ENCODE data around the gene C16orf95. TPM values are rescaled to one million over a fixed set of nuclear protein-coding genes. Genes with fewer than 3 reads are reported as not detected.

C16orf95 gene
- total RNA-seq, 1 experiment from 2014 or later: 6.0 TPM

- BruUV-seq (replicated peaks): no TSS peak
- ChIA-PET CTCF (no interaction called here), POLR2A (no interaction called here)
- no peaks in the 10 kb centered on the region for H3K9me3 ChIP-seq (ENCODE audit: control insufficient read depth, insufficient read depth, low read depth, low read length)
- H3K4me3 ChIP-seq (ENCODE audit: low read depth in 2 of 2, low read length in 2 of 2): no peak overlapping the region
- in situ Hi-C loops (cut with HindIII; ENCODE audit: low pct_unique_long_range_greater_than_20kb, low sequenced_read_pairs) (no loop called here), intact Hi-C loops (cut with micrococcal nuclease; ENCODE audit: unreplicated experiment) (no loop called here)
- DNase-seq (ENCODE audit: low read depth, low spot score): no peak
- no peaks in the 10 kb centered on the region for H3K36me3 ChIP-seq (ENCODE audit: control insufficient read depth, insufficient read depth, low read length)
- no peak for ATAC-seq
- H3K27me3 ChIP-seq (ENCODE audit: control insufficient read depth, insufficient read depth, low read length): no peaks in the 10 kb centered on the region
- no peaks in the 10 kb centered on the region for H3K4me1 ChIP-seq (ENCODE audit: control insufficient read depth, insufficient read depth, low read length)
- no peak overlapping the region for H3K27ac ChIP-seq (ENCODE audit: low read length)
- TF ChIP-seq SIN3A (IDR thresholded peaks at IDR 0.05; ENCODE audit: borderline replicate concordance, insufficient read depth, low read depth, low read length): no peak
- TF ChIP-seq CTCF (IDR thresholded peaks at IDR 0.05): no peak
- no peak for TF ChIP-seq TCF7L2 (IDR thresholded peaks at IDR 0.05; ENCODE audit: low read depth, low read length)
- no peak for TF ChIP-seq REST (IDR thresholded peaks at IDR 0.05; ENCODE audit: insufficient read depth in 1 of 2, low read depth in 2 of 2, low read length in 1 of 2)
- no peak for TF ChIP-seq POLR2AphosphoS5 (IDR thresholded peaks at IDR 0.05; ENCODE audit: low read depth, low read length)
Observed at GRCh38 chr16:87343753-87344050, 26.5 kb upstream of the C16orf95 start.

- BruUV-seq (replicated peaks): no TSS peak
- H3K4me1 ChIP-seq (ENCODE audit: control insufficient read depth, insufficient read depth, low read length): no peaks in the 10 kb centered on the region
- intact Hi-C loops (cut with micrococcal nuclease; ENCODE audit: unreplicated experiment) (no loop called here), in situ Hi-C loops (cut with HindIII; ENCODE audit: low pct_unique_long_range_greater_than_20kb, low sequenced_read_pairs) (no loop called here)
- CTCF ChIA-PET: no interaction called here
- DNase-seq (ENCODE audit: low read depth, low spot score): no peak
- no peaks in the 10 kb centered on the region for H3K36me3 ChIP-seq (ENCODE audit: control insufficient read depth, insufficient read depth, low read length)
- H3K9me3 ChIP-seq (ENCODE audit: control insufficient read depth, insufficient read depth, low read depth, low read length): no peaks in the 10 kb centered on the region
- POLR2A ChIA-PET: no interaction called here
- no peak overlapping the region for H3K27ac ChIP-seq (ENCODE audit: low read length)
- no peak for ATAC-seq
- TF ChIP-seq REST (IDR thresholded peaks at IDR 0.05; ENCODE audit: insufficient read depth in 1 of 2, low read depth in 2 of 2, low read length in 1 of 2) (no peak), SIN3A (IDR thresholded peaks at IDR 0.05; ENCODE audit: borderline replicate concordance, insufficient read depth, low read depth, low read length) (no peak), CTCF (IDR thresholded peaks at IDR 0.05) (no peak), TCF7L2 (IDR thresholded peaks at IDR 0.05; ENCODE audit: low read depth, low read length) (no peak), POLR2AphosphoS5 (IDR thresholded peaks at IDR 0.05; ENCODE audit: low read depth, low read length) (no peak)
- H3K27me3 ChIP-seq (ENCODE audit: control insufficient read depth, insufficient read depth, low read length): no peaks in the 10 kb centered on the region
- no peak overlapping the region for H3K4me3 ChIP-seq (ENCODE audit: low read depth in 2 of 2, low read length in 2 of 2)
Observed at GRCh38 chr16:87342978-87343752, 26.0 kb upstream of the C16orf95 start.
